Measurements from ENCODE around the gene UBE2H.

UBE2H gene

DNA sequence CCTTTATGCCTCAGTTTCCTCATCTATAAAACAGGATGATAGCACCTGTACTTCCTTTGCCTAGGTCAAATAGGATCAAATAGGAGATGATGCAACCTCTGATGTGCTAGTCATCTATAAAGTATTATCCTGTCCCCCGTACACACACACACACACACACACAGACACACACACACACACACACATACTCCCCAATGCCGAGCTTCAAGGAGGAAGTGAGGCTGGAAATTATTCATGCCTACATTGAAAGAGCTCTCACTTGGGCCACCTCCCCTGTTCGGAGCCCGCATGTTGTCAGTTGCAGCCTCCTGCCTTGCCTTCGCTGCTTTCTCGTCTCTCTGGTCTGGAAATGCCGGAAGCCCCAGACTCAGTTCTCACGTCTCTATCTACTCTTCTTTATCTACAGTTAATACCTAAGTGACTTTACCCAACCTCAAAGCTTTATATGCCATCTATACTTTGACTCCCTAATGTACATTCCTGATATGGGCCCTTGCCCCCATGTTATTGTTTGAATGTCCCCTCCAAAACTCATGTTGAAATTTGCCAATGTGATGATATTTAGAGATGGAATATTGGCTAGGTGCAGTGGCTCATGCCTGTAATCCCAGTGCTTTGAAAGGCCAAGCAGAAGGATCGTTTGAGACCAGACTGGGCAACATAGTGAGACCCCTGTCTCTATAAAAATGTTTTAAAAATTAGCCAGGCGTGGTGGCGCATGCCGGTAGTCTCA, 6.9 kb upstream of the UBE2H start:
- peak; percentile 70 for DNase-seq (ENCODE audit: low read depth)
- TF ChIP-seq, protein P1, sequence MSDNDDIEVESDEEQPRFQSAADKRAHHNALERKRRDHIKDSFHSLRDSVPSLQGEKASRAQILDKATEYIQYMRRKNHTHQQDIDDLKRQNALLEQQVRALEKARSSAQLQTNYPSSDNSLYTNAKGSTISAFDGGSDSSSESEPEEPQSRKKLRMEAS (IDR thresholded peaks at IDR 0.05; ENCODE audit: low read depth, low read length): no peak
- TF ChIP-seq POLR2A (IDR thresholded peaks at IDR 0.05; ENCODE audit: extremely low read depth, insufficient read length) (no peak), MYC (IDR thresholded peaks at IDR 0.05; ENCODE audit: low read depth, low read length) (no peak)
- TF ChIP-seq, protein P2, sequence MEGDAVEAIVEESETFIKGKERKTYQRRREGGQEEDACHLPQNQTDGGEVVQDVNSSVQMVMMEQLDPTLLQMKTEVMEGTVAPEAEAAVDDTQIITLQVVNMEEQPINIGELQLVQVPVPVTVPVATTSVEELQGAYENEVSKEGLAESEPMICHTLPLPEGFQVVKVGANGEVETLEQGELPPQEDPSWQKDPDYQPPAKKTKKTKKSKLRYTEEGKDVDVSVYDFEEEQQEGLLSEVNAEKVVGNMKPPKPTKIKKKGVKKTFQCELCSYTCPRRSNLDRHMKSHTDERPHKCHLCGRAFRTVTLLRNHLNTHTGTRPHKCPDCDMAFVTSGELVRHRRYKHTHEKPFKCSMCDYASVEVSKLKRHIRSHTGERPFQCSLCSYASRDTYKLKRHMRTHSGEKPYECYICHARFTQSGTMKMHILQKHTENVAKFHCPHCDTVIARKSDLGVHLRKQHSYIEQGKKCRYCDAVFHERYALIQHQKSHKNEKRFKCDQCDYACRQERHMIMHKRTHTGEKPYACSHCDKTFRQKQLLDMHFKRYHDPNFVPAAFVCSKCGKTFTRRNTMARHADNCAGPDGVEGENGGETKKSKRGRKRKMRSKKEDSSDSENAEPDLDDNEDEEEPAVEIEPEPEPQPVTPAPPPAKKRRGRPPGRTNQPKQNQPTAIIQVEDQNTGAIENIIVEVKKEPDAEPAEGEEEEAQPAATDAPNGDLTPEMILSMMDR (IDR thresholded peaks at IDR 0.05; ENCODE audit: low read depth, low read length): no peak
- H3K4me3 ChIP-seq (ENCODE audit: low read depth, low read length): no peak overlapping the region

- no peak for TF ChIP-seq POLR2A (IDR thresholded peaks at IDR 0.05; ENCODE audit: extremely low read depth, insufficient read length)
- TF ChIP-seq, protein P2 (IDR thresholded peaks at IDR 0.05; ENCODE audit: low read depth, low read length): no peak
- TF ChIP-seq, protein P1 (IDR thresholded peaks at IDR 0.05; ENCODE audit: low read depth, low read length): peak; percentile 70
- TF ChIP-seq MYC (IDR thresholded peaks at IDR 0.05; ENCODE audit: low read depth, low read length): peak; percentile 63
- DNase-seq (ENCODE audit: low read depth): peak; percentile 97
- H3K4me3 ChIP-seq (ENCODE audit: low read depth, low read length): no peak overlapping the region
Measured at GRCh38 chr7:129958643-129959470, 6.1 kb upstream of the UBE2H start.

GRCh38 chr7:129955993-129956543, 3.3 kb upstream of the UBE2H start:
- TF ChIP-seq POLR2A (IDR thresholded peaks at IDR 0.05; ENCODE audit: extremely low read depth, insufficient read length) (no peak), MYC (IDR thresholded peaks at IDR 0.05; ENCODE audit: low read depth, low read length) (no peak)
- TF ChIP-seq, protein P1 (IDR thresholded peaks at IDR 0.05; ENCODE audit: low read depth, low read length): no peak
- TF ChIP-seq, protein P2 (IDR thresholded peaks at IDR 0.05; ENCODE audit: low read depth, low read length): no peak
- no peak for DNase-seq (ENCODE audit: low read depth)

GRCh38 chr7:129952086-129952652, 591 bp downstream of the UBE2H start:
- peak; percentile 71 for DNase-seq (ENCODE audit: low read depth)
- TF ChIP-seq, protein P2 (IDR thresholded peaks at IDR 0.05; ENCODE audit: low read depth, low read length): no peak
- TF ChIP-seq, protein P1 (IDR thresholded peaks at IDR 0.05; ENCODE audit: low read depth, low read length): no peak
- TF ChIP-seq POLR2A (IDR thresholded peaks at IDR 0.05; ENCODE audit: extremely low read depth, insufficient read length) (no peak), MYC (IDR thresholded peaks at IDR 0.05; ENCODE audit: low read depth, low read length) (no peak)
- peak overlapping the region; percentile 82 for H3K4me3 ChIP-seq (ENCODE audit: low read depth, low read length)

More at GRCh38 chr7:129955993-129956543, 3.3 kb upstream of the UBE2H start:
- H3K4me3 ChIP-seq (ENCODE audit: low read depth, low read length): no peak overlapping the region

DNA sequence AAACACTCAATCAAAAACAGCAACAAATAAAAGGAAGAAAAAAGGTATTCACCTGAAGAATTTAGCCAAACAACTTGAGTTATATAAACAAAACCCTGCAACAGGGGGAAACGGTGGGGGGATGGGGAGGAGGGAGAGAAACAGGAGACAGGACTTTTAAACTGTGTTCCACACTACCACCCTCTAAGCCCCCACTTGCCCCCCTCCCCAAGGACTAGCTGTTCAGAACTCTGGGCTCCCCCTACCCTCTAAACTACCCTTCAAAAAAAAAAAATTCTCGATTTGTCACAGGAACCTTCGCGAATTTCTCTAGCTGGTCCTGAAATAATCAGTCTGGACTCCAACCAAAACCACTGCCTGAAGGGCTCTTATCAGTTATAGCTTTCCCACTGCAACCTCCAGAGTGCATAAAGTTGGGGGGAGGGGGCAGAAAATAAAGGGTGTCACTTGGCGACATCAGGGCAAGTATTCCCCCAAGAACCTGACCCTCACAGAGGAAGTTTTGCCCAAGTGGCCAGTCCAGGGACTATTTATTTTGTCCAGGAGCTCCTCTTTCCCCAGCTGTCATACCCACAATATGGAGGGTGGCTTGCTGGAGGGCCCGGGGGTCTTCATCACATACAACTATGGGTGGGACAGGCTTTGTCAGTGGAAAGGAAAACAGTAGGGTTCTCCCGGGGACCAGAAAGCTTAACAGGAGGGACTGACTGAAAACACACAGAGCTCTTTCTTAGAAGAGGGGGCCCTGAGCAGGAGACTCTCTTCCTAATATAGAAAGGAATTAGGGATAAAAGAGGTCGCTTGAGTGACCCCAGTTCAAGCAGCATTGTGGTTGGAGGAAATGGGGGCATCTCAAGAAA, 1.3 kb downstream of the UBE2H start:
- TF ChIP-seq, protein P1 (IDR thresholded peaks at IDR 0.05; ENCODE audit: low read depth, low read length): no peak
- TF ChIP-seq POLR2A (IDR thresholded peaks at IDR 0.05; ENCODE audit: extremely low read depth, insufficient read length) (no peak), MYC (IDR thresholded peaks at IDR 0.05; ENCODE audit: low read depth, low read length) (no peak)
- TF ChIP-seq, protein P2 (IDR thresholded peaks at IDR 0.05; ENCODE audit: low read depth, low read length): no peak
- H3K4me3 ChIP-seq (ENCODE audit: low read depth, low read length): peak overlapping the region; percentile 82
- peak; percentile 47 for DNase-seq (ENCODE audit: low read depth)

Data from NB4 (cell line).